Endothelial cell of umbilical vein (primary cell): Measurements from ENCODE around the gene C17orf107.

Experiments used
- CTCF ChIP-seq, 2 donors: IDR thresholded peaks; 1 replicate in 1 of 2; 2 replicates in 1 of 2; pipeline ENCODE4 v1.5.1; 2011; ENCODE audit warnings: low read length in 2 of 2, mild to moderate bottlenecking in 2 of 2, moderate library complexity in 2 of 2, control low read depth in 1 of 2, inconsistent platforms in 1 of 2, low read depth in 1 of 2; ENCODE audit not compliant: insufficient read depth in 1 of 2; ENCODE audit errors: extremely low read depth in 1 of 2
- EZH2 ChIP-seq: IDR thresholded peaks from 2 replicates; pipeline ENCODE4 v1.6.1; 2012; ENCODE audit warnings: borderline replicate concordance, low read depth, mild to moderate bottlenecking, moderate library complexity, low read length, inconsistent platforms; ENCODE audit not compliant: severe bottlenecking
- GATA2 ChIP-seq: IDR thresholded peaks from 2 replicates; pipeline ENCODE4 v1.7.0; 2011; ENCODE audit warnings: low read depth, mild to moderate bottlenecking, moderate library complexity, mixed read lengths, low read length; ENCODE audit not compliant: insufficient read length, insufficient read depth
- JUN ChIP-seq: IDR thresholded peaks from 2 replicates; pipeline ENCODE4 v1.6.1; 2011; ENCODE audit warnings: borderline replicate concordance, low read depth; ENCODE audit not compliant: insufficient read length, insufficient read depth
- POLR2A ChIP-seq: IDR thresholded peaks from 2 replicates; pipeline ENCODE4 v1.6.1; 2012; ENCODE audit warnings: low read depth, mild to moderate bottlenecking, control low read depth, low read length

DNA sequence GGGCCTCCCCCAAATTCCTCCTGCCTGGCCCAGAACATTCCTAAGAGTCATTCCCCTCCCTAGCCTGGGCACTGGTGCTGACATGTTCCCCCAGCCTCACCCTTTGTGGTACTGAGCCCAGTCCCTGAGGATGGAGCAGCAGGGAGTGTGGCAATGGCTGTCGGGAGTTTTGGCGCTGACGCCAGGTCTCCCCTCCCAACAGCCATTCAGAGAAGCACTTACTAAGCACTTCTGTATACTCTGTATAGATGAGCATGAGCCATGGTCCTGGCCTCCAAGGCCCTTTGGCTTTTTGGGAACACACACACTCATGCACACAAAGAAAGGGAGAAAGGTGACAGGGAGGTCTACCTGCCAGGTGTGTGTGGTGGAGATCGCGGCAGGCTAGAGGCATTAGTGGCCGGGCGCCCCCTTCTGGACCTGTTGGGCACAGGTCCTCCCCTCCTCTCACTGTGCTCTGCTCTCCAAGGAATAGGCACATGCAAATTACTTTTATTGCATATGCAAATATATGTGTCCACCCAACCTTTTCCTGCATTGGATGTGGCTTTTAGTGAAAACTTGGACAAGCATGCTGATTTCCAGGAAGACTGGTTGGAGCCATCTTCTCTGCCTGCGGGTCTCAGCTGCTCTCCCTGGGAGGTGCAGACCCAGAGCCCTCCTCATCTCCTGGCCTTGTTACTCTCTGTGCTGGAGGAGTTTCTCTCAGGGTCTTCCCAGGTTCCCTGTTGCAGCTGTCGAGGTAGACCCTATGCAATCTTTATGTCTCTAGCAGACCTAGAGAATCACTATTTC lies 17.4 kb upstream of the C17orf107 start:
- TF ChIP-seq POLR2A (no peak), CTCF (IDR thresholded peaks at IDR 0.05; ENCODE audit: extremely low read depth in 1 of 2, insufficient read depth in 1 of 2, low read depth in 1 of 2, low read length in 2 of 2) (peak; percentile 71 to 89), GATA2 (no peak), JUN (no peak), EZH2 (no peak)
